Common myeloid progenitor, CD34-positive (primary cell): Measurements from ENCODE around the gene CARMIL1.

Source experiments
- CTCF ChIA-PET: fragments of 350-600 bp; sonication (Branson Sonifier 250); formaldehyde crosslinking; loops from one replicate; lab custom pipeline; 2021; ENCODE audit warnings: antibody characterized with exemption; lab: Charles Lee
- POLR2A ChIA-PET: fragments of 350-600 bp; sonication (Branson Sonifier 250); formaldehyde crosslinking; loops from one replicate; lab custom pipeline; 2021; ENCODE audit warnings: antibody characterized with exemption; lab: Charles Lee
- DNase-seq, 3 donors: peaks; one replicate each; pipeline versions ENCODE4 v3.0.0 to v3.0.0-alpha.2; 2013
- H3K27ac ChIP-seq, 2 experiments: 1 replicate in 1 of 2; 2 replicates in 1 of 2; pipeline ENCODE4 v1.7.0; 2013; ENCODE audit warnings: inconsistent platforms in 2 of 2, low read length in 2 of 2, mild to moderate bottlenecking in 2 of 2, low read depth in 1 of 2, moderate library complexity in 1 of 2; ENCODE audit not compliant: severe bottlenecking in 2 of 2, insufficient read depth in 1 of 2, poor library complexity in 1 of 2
- H3K27me3 ChIP-seq, 5 experiments: replicated peaks in 2 of 5; 1 replicate in 3 of 5; 2 replicates in 2 of 5; pipeline versions ENCODE4 v1.6.1 to v1.7.0; 2013; ENCODE audit warnings: low read length in 4 of 5, mild to moderate bottlenecking in 2 of 5, moderate library complexity in 2 of 5, inconsistent platforms in 1 of 5; ENCODE audit not compliant: insufficient read depth in 5 of 5, control insufficient read depth in 4 of 5
- H3K36me3 ChIP-seq, 4 experiments: 1 replicate in 2 of 4; 2 replicates in 2 of 4; pipeline versions ENCODE4 v1.6.1 to v1.7.0; 2013; ENCODE audit warnings: low read length in 3 of 4, control low read depth in 1 of 4, mild to moderate bottlenecking in 1 of 4; ENCODE audit not compliant: control insufficient read depth in 4 of 4, insufficient read depth in 4 of 4
- H3K4me1 ChIP-seq, 4 experiments: 1 replicate in 3 of 4; 2 replicates in 1 of 4; pipeline versions ENCODE4 v1.6.1 to v1.7.1; 2013; ENCODE audit warnings: low read length in 3 of 4, mild to moderate bottlenecking in 3 of 4, control low read depth in 1 of 4, inconsistent platforms in 1 of 4, moderate library complexity in 1 of 4; ENCODE audit not compliant: control insufficient read depth in 4 of 4, insufficient read depth in 4 of 4; ENCODE audit errors: control extremely low read depth in 1 of 4
- H3K4me3 ChIP-seq, 7 experiments: 1 replicate in 4 of 7; 2 replicates in 3 of 7; pipeline versions ENCODE4 v1.5.1 to v1.7.0; 2013; ENCODE audit warnings: mild to moderate bottlenecking in 7 of 7, low read length in 6 of 7, moderate library complexity in 6 of 7, inconsistent platforms in 2 of 7, low read depth in 2 of 7, control low read depth in 1 of 7; ENCODE audit not compliant: insufficient read depth in 4 of 7, control insufficient read depth in 1 of 7; ENCODE audit errors: extremely low read depth in 1 of 7
- H3K9me3 ChIP-seq, 5 experiments: 1 replicate in 4 of 5; 2 replicates in 1 of 5; pipeline versions ENCODE4 v1.6.1 to v1.7.1; 2013; ENCODE audit warnings: low read length in 4 of 5, mild to moderate bottlenecking in 2 of 5, inconsistent platforms in 1 of 5, low read depth in 1 of 5, moderate library complexity in 1 of 5; ENCODE audit not compliant: control insufficient read depth in 4 of 5, insufficient read depth in 2 of 5; ENCODE audit errors: control extremely low read depth in 1 of 5
- WGBS: methylation state at CpG from one replicate; pipeline ENCODE4 v1.1.5; 2013; ENCODE audit not compliant: insufficient coverage; 5-methylcytosine and 5-hydroxymethylcytosine counted together

CARMIL1 gene

GRCh38 chr6:25456249-25457040 lies 177.3 kb downstream of the CARMIL1 start:
- ChIA-PET CTCF (interaction anchor here (1.5 kb wide), 1 partner anchor 33 kb away, joined by 3 read pairs; no protein-coding TSS in a partner anchor), POLR2A (interaction anchor here (0.6 kb wide), 1 partner anchor 23 kb away, joined by 7 read pairs; no protein-coding TSS in a partner anchor)
- WGBS, result 100% methylated on average over 3 of the region's 3 CpGs
- peaks cover 0 to 4% (median 0%) of the 10 kb centered on the region in 4 experiments for H3K36me3 ChIP-seq
- no peaks in the 10 kb centered on the region for H3K9me3 ChIP-seq
- H3K4me3 ChIP-seq, result no peak overlapping the region
- peaks cover 6 to 21% (median 15%) of the 10 kb centered on the region in 4 experiments for H3K4me1 ChIP-seq
- H3K27ac ChIP-seq, result no peak overlapping the region
- no peaks in the 10 kb centered on the region for H3K27me3 ChIP-seq
- DNase-seq, result no peak

DNA sequence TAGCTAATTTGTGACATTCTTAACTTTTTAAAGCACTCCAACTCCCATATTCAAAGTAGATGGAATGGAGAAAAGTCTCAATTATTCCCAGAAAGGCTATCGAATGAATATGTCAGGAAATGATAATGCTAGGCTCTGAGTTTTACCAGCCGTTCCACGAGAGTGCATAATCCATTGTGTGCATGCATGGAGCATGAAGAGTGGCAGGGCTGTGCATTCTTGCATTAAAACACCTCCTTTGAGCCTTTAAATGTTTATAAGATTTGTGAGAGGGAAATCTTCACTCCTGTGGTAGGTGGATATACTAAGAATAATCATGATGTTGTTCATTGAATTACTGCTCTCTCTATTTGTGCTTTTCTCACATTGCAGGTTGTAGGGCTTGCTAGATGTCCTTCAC lies 178.3 kb downstream of the CARMIL1 start:
- no peaks in the 10 kb centered on the region for H3K9me3 ChIP-seq
- no peak overlapping the region for H3K4me3 ChIP-seq
- POLR2A ChIA-PET, result no interaction called here
- no peak overlapping the region for H3K27ac ChIP-seq
- H3K4me1 ChIP-seq, result peaks cover 2 to 11% (median 8%) of the 10 kb centered on the region in 4 experiments
- no peak for DNase-seq
- H3K36me3 ChIP-seq, result peaks cover 0 to 4% (median 0%) of the 10 kb centered on the region in 4 experiments
- 100% methylated on average over 2 of the region's 3 CpGs for WGBS
- H3K27me3 ChIP-seq, result no peaks in the 10 kb centered on the region
- CTCF ChIA-PET, result no interaction called here

DNA sequence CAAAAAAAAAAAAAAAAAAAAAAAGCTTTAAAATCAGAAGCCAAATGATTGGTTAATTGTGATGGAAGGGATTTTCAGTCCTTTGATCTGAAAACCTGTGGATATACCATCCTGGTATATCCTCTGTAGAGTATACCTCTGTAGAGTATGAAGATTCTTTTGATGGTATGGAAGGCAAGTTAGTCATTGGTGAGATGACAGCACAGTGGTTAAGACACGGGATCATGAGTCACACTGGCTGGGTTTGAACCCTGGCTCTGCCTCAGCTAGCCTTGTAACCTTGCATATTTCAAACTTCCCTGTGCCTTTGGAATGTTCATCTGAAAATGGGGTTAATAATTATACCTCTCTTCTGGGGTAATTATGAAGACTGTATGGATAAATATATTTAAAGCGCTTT lies 179.3 kb downstream of the CARMIL1 start:
- no peaks in the 10 kb centered on the region for H3K9me3 ChIP-seq
- H3K4me3 ChIP-seq, result no peak overlapping the region
- WGBS, result no CpG with 5 or more reads among the region's 2 CpGs
- H3K27ac ChIP-seq, result no peak overlapping the region
- peaks cover 0 to 5% (median 3%) of the 10 kb centered on the region in 4 experiments for H3K4me1 ChIP-seq
- peak in 2 of 3 donors; percentile 11 to 31 for DNase-seq
- POLR2A ChIA-PET, result no interaction called here
- CTCF ChIA-PET, result no interaction called here
- peaks cover 0 to 4% (median 0%) of the 10 kb centered on the region in 4 experiments for H3K36me3 ChIP-seq
- no peaks in the 10 kb centered on the region for H3K27me3 ChIP-seq

DNA sequence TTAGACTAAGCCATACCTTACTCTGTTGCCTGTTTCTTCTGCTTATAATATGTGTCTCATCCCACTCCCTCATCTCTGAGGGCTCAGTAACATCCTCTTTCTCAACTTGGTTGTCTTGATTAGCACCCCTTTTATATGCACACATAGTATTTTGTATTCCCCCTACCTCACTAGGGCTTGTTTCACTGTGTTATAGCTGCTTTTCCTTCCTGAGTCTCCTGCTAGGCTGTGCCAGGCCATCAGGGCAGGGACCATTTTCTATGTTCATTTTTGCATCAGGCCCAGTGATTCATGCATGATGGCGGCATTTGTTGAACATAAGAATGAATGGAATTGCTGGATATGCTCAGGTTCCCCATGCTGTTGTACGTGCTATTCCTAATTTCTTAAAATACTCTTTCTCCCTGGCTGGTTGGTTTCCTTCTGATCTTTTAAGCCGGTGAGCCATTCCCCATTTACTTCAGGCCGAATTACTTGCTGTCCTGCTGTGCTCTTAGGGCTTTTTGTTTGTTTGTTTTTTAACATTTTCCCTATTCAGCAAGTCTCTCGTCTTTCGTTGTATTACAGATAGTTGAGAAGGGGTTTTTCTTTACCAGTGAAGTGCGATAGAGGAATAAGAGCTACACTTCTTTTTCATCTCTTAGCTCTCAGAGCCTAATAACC lies 183.2 kb downstream of the CARMIL1 start:
- peaks cover 0 to 4% (median 0%) of the 10 kb centered on the region in 4 experiments for H3K4me1 ChIP-seq
- H3K27ac ChIP-seq, result no peak overlapping the region
- H3K36me3 ChIP-seq, result peaks cover 0 to 4% (median 0%) of the 10 kb centered on the region in 4 experiments
- ChIA-PET POLR2A (interaction anchor here (0.6 kb wide), 1 partner anchor 206 kb away, joined by 4 read pairs; no protein-coding TSS in a partner anchor), CTCF (no interaction called here)
- no peak overlapping the region for H3K4me3 ChIP-seq
- H3K27me3 ChIP-seq, result no peaks in the 10 kb centered on the region
- WGBS, result 95% methylated on average over 3 of the region's 7 CpGs
- no peaks in the 10 kb centered on the region for H3K9me3 ChIP-seq
- no peak for DNase-seq

DNA sequence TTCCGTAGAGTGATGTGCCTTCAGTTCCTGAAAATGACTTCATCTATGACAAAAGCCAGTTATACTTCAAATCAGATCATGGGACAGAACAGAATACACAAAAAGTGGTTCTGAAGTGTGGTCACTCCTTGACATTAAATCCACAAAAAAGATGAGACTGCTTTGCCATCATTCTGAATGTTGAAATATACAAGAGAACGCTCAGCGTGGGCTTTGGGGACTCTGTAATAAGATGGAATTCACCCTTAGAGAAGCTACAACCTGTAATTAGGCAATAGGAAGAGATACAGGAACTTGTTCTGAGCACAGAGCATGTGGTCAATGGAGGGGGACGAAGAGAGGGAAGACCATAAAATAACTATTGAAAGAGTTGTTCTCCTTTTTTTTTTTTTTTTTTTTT lies 184.3 kb downstream of the CARMIL1 start:
- Histone ChIP-seq H3K27ac (no peak overlapping the region), H3K27me3 (no peaks in the 10 kb centered on the region), H3K36me3 (peaks cover 0 to 4% (median 0%) of the 10 kb centered on the region in 4 experiments), H3K9me3 (no peaks in the 10 kb centered on the region), H3K4me1 (peaks cover 0 to 6% (median under 1%) of the 10 kb centered on the region in 4 experiments), H3K4me3 (no peak overlapping the region)
- peak in 2 of 3 donors; percentile 41 to 45 for DNase-seq
- WGBS, result 100% methylated on average over 2 of the region's 4 CpGs
- CTCF ChIA-PET, result no interaction called here
- POLR2A ChIA-PET, result no interaction called here

DNA sequence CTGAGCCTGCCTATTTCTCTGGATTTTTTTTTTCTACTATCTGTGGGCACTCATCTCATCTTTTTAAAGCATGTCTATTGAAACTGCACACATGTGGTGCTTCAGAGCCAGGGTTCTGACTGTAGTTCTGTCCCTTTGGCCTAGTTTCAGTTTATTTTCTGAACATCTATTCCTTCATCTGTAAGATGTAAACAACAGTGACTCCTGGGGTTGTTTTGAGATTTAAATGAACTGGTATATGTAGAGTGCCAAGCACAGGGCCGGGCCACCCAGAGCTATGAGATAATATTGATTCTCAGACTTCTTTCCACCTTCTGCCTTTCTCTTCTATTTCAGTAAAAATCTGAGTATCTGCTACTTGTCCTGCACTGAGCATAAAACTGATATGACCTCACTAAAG lies 185.1 kb downstream of the CARMIL1 start:
- DNase-seq, result no peak
- Histone ChIP-seq H3K9me3 (no peaks in the 10 kb centered on the region), H3K4me1 (peaks cover 0 to 6% (median under 1%) of the 10 kb centered on the region in 4 experiments), H3K27me3 (no peaks in the 10 kb centered on the region), H3K36me3 (peaks cover 0 to 4% (median 0%) of the 10 kb centered on the region in 4 experiments), H3K27ac (no peak overlapping the region), H3K4me3 (no peak overlapping the region)
- ChIA-PET POLR2A (no interaction called here), CTCF (no interaction called here)
- WGBS, result no CpG with 5 or more reads among the region's 1 CpG
